Mesodermal cell (in vitro differentiated cells): ENCODE data around the gene ALG14. TPM values are rescaled to one million over a fixed set of nuclear protein-coding genes. Genes with fewer than 3 reads are reported as not detected.

ENCODE experiments used
- H3K27ac ChIP-seq: 2 replicates; pipeline ENCODE4 v1.7.0; 2013; ENCODE audit warnings: mild to moderate bottlenecking, low read depth, low read length, moderate library complexity; ENCODE audit not compliant: severe bottlenecking
- H3K36me3 ChIP-seq: 2 replicates; pipeline ENCODE4 v1.7.1; 2013; ENCODE audit warnings: mild to moderate bottlenecking, low read length, moderate library complexity; ENCODE audit not compliant: control insufficient read depth, insufficient read depth
- H3K4me1 ChIP-seq: one replicate; pipeline ENCODE4 v1.7.1; 2013; ENCODE audit warnings: mild to moderate bottlenecking, low read length; ENCODE audit not compliant: insufficient read depth, control insufficient read depth, poor library complexity, severe bottlenecking
- H3K4me3 ChIP-seq: 2 replicates; pipeline ENCODE4 v1.7.0; 2013; ENCODE audit warnings: low read length, control low read depth, mild to moderate bottlenecking; ENCODE audit not compliant: insufficient read depth, poor library complexity, severe bottlenecking; ENCODE audit errors: extremely low read depth
- H3K9me3 ChIP-seq: 2 replicates; pipeline ENCODE4 v1.7.1; 2013; ENCODE audit warnings: mild to moderate bottlenecking, low read length, moderate library complexity; ENCODE audit not compliant: control insufficient read depth
- WGBS, 2 experiments: methylation state at CpG; one replicate each; pipeline ENCODE4 v1.1.5; 2013; ENCODE audit warnings: missing lambda C conversion rate in 2 of 2; ENCODE audit not compliant: insufficient coverage in 2 of 2; 5-methylcytosine and 5-hydroxymethylcytosine counted together
- polyA plus RNA-seq, 2 experiments: library from polyadenylated mRNA; stranded (reverse); fragments of 50-300 nt; gene quantifications; one replicate each; pipeline ENCODE4 v1.2.3, GENCODE V29; 2013

Gene ALG14, protein sequence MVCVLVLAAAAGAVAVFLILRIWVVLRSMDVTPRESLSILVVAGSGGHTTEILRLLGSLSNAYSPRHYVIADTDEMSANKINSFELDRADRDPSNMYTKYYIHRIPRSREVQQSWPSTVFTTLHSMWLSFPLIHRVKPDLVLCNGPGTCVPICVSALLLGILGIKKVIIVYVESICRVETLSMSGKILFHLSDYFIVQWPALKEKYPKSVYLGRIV
- polyA plus RNA-seq (2013, experiment 1 of 2): 1.8 TPM
- 7.3 TPM for polyA plus RNA-seq (2013, experiment 2 of 2)

DNA sequence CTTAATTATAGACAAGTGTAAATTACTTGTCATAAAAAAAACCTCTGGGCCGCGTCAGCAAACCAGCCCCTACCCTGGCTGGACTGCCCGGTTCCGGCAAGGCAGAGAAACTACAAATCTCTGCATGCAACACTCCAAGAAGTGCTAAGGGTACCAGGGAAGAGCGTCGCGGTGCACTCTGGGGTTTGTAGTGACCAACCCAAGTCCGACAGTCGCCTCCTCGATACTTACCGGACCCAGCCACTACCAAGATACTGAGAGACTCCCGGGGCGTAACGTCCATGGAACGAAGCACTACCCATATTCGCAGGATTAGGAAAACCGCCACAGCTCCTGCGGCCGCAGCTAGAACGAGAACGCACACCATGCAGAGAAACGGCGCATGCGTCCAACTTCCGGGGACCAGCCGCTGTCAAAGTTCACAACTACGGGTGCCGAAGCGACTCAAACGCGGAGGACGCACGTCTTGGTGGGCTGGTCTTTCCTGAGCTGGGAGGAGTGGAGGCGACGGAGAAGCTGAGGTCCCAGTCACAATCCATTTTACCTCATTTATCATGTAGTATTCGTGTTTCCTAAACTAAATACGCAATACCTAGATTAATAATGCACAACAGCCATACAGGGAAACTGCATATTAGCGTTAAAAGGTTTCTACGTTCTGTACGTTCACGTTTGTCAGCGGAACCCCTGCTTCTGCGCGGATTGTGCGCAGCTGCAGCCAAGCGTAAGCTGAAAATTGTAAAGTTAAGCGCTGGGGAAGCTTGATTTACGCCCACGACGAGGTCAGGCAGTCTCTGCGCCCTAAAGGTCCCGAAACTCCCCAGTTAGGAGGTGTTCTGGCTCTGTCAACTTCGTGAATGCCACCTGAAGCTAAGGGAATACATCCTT, at the start of gene ALG14:
ALG14 (minus strand) TSS at position 420 of the 888 bp plus-strand sequence; CDS start at position 367, 53 bp downstream.
- WGBS, 2 experiments: 1% methylated on average over 42 of the region's 53 CpGs
- peak within 1 kb of the TSS; percentile 43 for H3K27ac ChIP-seq

DNA sequence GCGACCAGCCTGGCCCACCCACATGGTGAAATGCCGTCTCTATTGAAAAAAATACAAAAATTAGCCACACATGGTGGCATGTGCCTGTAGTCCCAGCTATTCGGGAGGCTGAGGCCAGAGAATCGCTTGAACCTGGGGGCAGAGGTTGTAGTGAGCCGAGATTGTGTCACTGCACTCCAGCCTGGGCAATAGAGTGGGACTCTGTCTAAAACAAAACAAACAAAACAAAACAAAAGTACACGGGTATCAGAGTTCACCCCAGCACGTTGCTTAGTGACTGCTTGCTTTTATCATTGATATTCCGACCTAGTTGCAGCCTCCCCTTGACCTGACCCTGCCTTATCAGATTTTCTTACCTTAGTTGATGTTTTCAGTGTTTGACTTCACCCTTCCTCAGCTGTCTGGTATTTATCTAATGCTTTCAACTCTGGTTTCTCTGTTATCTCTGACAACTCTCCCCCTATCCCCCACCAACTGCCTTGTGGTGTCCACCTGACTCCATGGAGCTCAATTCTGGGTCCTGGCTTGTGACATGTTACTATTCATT, 49.5 kb upstream of the ALG14 start:
- Histone ChIP-seq H3K4me1 (no peaks in the 10 kb centered on the region), H3K9me3 (no peaks in the 10 kb centered on the region), H3K4me3 (no peak overlapping the region), H3K27ac (no peak overlapping the region), H3K36me3 (no peaks in the 10 kb centered on the region)
- 80 to 89% methylated on average over 7 to 8 of the region's 8 CpGs for WGBS, 2 experiments

More for the DNA sequence above, at the start of gene ALG14:
- Histone ChIP-seq H3K36me3 (no peaks in the 10 kb centered on the region), H3K9me3 (no peaks in the 10 kb centered on the region), H3K4me3 (peak within 1 kb of the TSS; percentile 53), H3K4me1 (peaks cover 6% of the 10 kb centered on the region)

DNA sequence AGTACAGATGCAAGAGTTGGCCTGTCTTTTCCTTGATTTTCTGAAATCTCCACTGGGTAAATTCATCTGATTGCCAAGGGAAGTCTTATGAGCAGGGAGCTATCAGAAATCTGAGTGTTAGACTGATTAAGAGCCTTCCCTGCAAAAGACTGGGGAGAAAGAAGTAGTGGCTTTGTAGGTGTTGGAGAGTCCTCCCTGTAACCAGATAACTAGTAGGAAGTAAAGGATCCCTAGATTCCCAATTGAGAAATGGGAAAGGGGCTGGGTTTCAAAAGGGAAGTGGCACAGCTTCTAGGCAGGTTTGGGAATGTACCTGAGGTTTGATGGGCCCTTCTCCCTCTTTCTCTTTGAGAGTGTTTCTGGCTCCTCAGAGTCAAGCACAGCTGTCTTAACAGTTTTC, 46.5 kb upstream of the ALG14 start:
- no peak overlapping the region for H3K4me3 ChIP-seq
- no peaks in the 10 kb centered on the region for H3K4me1 ChIP-seq
- H3K36me3 ChIP-seq: no peaks in the 10 kb centered on the region
- H3K9me3 ChIP-seq: no peaks in the 10 kb centered on the region
- H3K27ac ChIP-seq: no peak overlapping the region

DNA sequence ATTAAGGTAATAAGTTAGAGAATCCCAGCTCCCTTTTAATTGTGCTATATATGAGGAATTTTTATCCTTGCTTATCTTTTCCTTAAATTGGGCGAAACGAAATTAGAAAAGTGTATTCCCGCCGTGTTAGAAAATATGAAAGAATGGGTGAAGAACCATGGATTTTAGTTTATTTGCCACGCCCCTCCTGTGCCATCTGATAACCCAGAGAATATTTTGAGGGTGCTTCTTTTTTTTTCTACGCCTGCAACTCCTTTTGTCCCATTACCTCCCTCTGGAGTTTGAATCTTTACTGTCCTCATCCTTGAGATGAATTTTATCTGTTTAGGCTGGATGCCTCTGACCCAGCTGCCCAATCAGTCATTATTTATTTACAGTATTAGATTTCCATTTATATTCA, 46.0 kb upstream of the ALG14 start:
- WGBS, 2 experiments: 88% methylated on average over 5 of the region's 6 CpGs; no CpG with 5 or more reads in 1 of the 2 experiments
- H3K4me1 ChIP-seq: no peaks in the 10 kb centered on the region
- no peak overlapping the region for H3K4me3 ChIP-seq
- no peaks in the 10 kb centered on the region for H3K9me3 ChIP-seq
- H3K36me3 ChIP-seq: no peaks in the 10 kb centered on the region
- H3K27ac ChIP-seq: no peak overlapping the region

DNA sequence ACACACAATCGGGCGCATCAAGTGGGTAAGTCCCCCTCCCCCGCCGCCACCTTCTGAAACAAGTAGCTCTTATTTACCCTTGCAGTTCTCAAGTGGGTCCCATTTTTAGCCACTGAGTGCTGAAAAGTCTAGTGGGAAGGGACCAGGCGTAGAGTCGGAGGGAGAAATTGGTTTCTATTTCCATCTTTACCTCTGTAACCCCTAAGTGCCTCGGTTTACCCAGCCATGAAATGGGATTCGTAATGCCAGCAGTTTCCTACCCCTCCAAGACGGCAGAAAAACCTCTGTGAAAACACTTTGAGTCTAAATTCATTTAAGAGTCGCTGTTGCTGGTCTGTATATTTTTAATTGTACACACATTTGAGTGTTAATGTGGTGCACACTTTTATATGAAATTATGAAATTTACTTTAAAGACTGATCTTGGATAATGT, 45.3 kb upstream of the ALG14 start:
- Histone ChIP-seq H3K4me1 (no peaks in the 10 kb centered on the region), H3K4me3 (peak overlapping the region; percentile 69), H3K36me3 (no peaks in the 10 kb centered on the region), H3K27ac (no peak overlapping the region), H3K9me3 (no peaks in the 10 kb centered on the region)
- 58 to 60% methylated on average over 2 to 3 of the region's 10 CpGs for WGBS, 2 experiments

DNA sequence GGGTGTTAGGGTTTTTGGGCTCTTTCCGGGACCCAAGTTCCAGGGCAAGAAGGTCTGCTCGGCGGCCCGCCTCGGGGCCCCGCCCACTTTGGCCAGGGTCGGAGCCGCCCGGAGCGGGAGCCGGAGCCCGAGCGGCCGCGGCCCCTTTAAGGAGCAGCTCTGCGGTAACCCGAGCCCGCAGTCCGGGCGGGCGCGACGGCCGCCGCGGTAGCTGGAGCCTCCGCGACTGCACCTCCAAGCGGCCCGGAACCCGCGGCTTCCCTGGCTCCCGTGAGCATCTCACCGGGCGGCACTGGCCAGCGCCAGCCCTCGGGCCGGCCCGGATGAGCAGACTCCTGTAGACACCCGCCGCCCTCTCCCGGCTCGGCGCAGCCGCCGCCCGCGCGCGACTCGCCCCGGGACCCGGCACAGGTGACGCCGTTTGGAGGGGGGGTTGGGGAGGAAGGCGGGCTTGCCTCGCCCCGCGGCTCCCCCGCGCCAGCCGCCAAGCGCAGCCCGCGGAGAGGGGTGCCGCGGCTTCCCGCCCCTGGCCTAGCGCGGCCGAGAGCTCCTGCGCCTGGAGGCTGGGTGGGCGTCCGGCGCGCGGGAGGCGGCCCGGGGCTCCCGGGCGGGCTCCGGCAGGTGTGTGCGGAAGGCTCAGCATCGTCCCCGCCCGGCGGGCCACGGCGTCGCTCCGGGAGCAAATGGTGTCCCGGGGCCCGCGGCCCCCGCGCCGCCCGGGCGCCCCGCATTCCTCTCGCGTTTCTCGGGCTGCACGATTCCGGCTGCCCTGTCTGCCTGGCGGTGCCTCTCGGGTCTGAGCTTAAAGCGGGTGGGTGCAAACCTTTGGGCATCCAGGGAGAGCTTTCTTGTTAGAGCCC, 44.7 kb upstream of the ALG14 start, which contains the start of gene TLCD4:
TLCD4 (plus strand) TSS at position 149 of the 860 bp plus-strand sequence. CDS start 26,547 bp downstream, outside the sequence.
- H3K4me1 ChIP-seq: no peaks in the 10 kb centered on the region
- no peaks in the 10 kb centered on the region for H3K9me3 ChIP-seq
- H3K27ac ChIP-seq: no peak within 1 kb of the TSS
- WGBS, 2 experiments: 0 to 1% methylated on average over 80 of the region's 108 CpGs
- peak within 1 kb of the TSS; percentile 69 for H3K4me3 ChIP-seq
- no peaks in the 10 kb centered on the region for H3K36me3 ChIP-seq

DNA sequence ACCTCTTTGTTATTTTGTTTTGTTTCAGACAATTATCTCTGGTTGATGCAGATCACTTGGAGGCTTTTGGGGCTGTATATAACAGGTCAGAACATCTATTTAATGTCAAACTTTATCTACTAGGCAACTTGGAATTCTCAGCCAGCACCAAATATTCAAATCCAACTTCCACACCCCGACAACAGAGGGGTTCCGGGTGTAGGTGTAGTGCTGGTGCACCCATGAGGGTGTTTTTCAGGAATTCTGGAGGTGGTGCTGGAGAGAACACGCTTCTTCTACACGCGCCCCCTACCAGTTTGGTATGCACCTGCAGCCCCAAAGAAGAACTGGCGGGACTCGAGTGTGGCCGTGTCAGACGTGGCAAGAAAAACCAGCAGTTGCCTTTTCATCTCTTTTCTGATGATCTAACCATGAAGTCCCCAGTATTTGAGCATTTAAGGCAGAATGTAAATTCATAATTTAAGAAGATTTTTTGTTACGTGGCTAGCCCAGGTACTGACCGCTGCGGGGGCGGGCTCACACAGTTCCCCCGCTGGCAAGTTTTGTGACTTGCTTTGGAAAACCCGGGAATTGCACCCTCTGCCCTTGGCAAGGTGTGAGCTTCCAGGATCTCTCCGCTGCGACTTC, 43.9 kb upstream of the ALG14 start:
- Histone ChIP-seq H3K4me3 (peak overlapping the region; percentile 69), H3K36me3 (no peaks in the 10 kb centered on the region), H3K9me3 (no peaks in the 10 kb centered on the region), H3K4me1 (no peaks in the 10 kb centered on the region), H3K27ac (no peak overlapping the region)
- 1% methylated on average over 13 to 14 of the region's 17 CpGs for WGBS, 2 experiments

DNA sequence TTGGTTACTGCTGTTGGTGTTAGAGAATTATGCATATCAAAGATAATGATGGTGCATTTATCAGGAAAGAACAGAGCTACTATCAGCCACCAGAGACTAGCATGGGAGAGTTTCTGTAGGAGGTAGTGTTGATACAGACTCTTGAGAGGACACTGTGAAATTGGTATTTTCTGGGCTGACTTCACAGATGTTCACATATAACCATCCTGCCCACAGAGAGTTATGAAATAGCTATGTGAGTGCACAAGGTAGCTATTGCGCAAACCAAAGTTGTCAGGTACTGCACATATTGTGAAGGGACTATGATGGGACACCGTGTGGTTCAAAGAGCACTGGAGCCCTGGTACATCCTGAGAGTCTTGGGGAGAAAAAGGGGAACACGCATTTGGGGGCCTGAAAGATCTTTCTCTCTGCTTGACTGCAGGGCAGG, 43.0 kb upstream of the ALG14 start:
- Histone ChIP-seq H3K27ac (no peak overlapping the region), H3K4me1 (no peaks in the 10 kb centered on the region), H3K36me3 (no peaks in the 10 kb centered on the region), H3K4me3 (no peak overlapping the region), H3K9me3 (no peaks in the 10 kb centered on the region)
- WGBS, 2 experiments: 85 to 89% methylated on average over 2 of the region's 3 CpGs

DNA sequence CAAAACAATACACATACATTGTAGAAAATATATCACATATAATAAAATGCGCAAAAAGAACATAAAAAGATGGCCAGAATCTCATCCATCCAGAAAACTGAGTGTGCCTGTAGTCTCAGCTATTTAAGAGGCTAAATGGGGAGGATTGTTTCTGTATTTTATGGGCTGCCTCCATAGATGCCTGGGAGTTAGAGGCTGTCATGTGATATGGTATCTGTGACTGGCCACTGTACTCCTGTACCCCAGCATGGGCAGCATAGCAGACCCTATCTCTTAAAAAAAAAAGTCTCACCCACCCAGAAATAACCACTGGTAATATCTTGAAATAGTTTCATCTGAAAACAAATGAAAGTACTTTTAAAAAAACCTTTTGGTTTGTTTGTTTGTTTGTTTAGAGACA, 40.9 kb upstream of the ALG14 start:
- Histone ChIP-seq H3K27ac (no peak overlapping the region), H3K36me3 (no peaks in the 10 kb centered on the region), H3K4me3 (no peak overlapping the region), H3K9me3 (no peaks in the 10 kb centered on the region), H3K4me1 (no peaks in the 10 kb centered on the region)
- WGBS, 2 experiments: no CpG with 5 or more reads among the region's 1 CpG

DNA sequence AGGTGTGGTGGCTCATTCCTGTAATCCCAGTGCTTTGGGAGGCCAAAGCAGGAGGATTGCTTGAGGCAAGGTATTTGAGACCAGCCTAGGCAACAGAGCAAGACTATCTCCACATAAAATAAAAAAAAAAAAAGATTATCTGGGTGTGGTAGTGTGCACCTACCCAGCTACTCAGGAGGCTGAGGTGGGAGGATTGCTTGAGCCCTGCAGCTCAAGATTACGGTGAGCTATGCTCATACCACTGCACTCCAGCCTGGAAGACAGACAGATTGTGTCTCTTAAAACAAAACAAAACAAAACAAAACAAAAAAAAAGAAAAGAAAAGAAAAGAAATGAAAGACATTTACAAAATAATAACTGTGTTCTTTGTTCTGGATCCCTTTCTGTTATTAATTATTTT, 38.3 kb upstream of the ALG14 start:
- WGBS, 2 experiments: no CpG with 5 or more reads among the region's 1 CpG
- H3K4me1 ChIP-seq: no peaks in the 10 kb centered on the region
- no peaks in the 10 kb centered on the region for H3K9me3 ChIP-seq
- no peak overlapping the region for H3K4me3 ChIP-seq
- no peak overlapping the region for H3K27ac ChIP-seq
- H3K36me3 ChIP-seq: no peaks in the 10 kb centered on the region
